Measurements from ENCODE around the gene CFAP161.

Gene CFAP161

DNA sequence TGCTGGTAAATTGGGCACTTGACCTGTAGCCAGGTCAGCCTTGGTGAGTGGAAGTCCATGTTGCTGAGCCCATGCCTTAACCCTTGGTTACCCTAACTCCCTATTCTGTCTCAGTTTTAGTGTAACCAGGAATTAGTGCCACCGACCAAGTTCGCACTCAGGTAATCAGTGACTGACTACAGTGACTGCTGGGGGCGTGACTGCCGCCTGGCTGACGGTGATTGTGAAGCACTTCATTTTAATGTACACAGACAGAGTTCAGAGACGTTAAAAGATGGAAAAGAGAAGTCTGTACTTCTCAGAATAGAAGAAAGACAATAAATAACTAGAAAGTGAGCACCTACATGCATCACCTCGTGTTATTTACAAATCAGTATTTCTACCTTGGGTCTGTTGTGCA is 17.3 kb downstream of the CFAP161 start:
- H3K79me2 ChIP-seq (ENCODE audit: insufficient read depth, low read length), result no peaks in the 10 kb centered on the region

DNA sequence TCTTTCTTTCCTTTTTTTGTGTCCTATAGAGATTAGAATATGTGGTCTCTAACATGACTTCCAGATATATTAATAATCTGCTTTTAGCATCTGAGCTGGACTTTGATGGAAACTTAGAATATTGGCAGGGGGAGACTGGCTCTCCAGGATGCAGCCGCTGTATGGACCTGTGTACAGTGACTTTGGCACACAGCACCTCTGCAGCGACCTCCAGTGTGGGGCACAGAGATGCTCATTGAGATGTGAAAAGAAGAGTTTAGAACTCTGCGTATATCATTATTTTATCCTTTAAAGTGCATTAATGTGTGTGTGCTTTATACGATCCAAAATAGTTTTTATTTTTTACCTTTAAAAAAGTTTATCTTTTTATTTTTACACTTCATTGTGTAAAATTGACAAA is 18.3 kb downstream of the CFAP161 start:
- Histone ChIP-seq H3K4me3 (ENCODE audit: low read length, poor library complexity, severe bottlenecking) (no peak overlapping the region), H3K4me2 (ENCODE audit: low read depth, low read length, poor library complexity, severe bottlenecking) (no peak overlapping the region), H3K9me3 (ENCODE audit: insufficient read depth, low read depth, low read length) (no peaks in the 10 kb centered on the region), H3K9ac (ENCODE audit: low read depth, low read length, poor library complexity, severe bottlenecking) (no peak overlapping the region), H3K79me2 (ENCODE audit: insufficient read depth, low read length) (no peaks in the 10 kb centered on the region), H3K36me3 (ENCODE audit: insufficient read depth, low read length) (no peaks in the 10 kb centered on the region), H3F3A (ENCODE audit: low read depth) (no peaks in the 10 kb centered on the region), H2AFZ (ENCODE audit: low read length) (no peak overlapping the region), H3K27me3 (ENCODE audit: insufficient read depth, low read length, poor library complexity, severe bottlenecking) (no peaks in the 10 kb centered on the region), H3K4me1 (ENCODE audit: insufficient read depth, low read length, poor library complexity, severe bottlenecking) (peaks cover 3% of the 10 kb centered on the region), H4K20me1 (ENCODE audit: insufficient read depth, low read length, poor library complexity, severe bottlenecking) (no peaks in the 10 kb centered on the region), H3K9me2 (replicated peaks; ENCODE audit: low read depth, low read length) (no peaks in the 10 kb centered on the region)
- TF ChIP-seq EZH2phosphoT487 (IDR thresholded peaks at IDR 0.05; ENCODE audit: borderline replicate concordance), result no peak
- TF ChIP-seq, protein P1, sequence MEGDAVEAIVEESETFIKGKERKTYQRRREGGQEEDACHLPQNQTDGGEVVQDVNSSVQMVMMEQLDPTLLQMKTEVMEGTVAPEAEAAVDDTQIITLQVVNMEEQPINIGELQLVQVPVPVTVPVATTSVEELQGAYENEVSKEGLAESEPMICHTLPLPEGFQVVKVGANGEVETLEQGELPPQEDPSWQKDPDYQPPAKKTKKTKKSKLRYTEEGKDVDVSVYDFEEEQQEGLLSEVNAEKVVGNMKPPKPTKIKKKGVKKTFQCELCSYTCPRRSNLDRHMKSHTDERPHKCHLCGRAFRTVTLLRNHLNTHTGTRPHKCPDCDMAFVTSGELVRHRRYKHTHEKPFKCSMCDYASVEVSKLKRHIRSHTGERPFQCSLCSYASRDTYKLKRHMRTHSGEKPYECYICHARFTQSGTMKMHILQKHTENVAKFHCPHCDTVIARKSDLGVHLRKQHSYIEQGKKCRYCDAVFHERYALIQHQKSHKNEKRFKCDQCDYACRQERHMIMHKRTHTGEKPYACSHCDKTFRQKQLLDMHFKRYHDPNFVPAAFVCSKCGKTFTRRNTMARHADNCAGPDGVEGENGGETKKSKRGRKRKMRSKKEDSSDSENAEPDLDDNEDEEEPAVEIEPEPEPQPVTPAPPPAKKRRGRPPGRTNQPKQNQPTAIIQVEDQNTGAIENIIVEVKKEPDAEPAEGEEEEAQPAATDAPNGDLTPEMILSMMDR (conservative IDR thresholded peaks at IDR 0.05; ENCODE audit: low read length), result no peak

More for the DNA sequence above, 17.3 kb downstream of the CFAP161 start:
- no peaks in the 10 kb centered on the region for H3K27me3 ChIP-seq (ENCODE audit: insufficient read depth, low read length, poor library complexity, severe bottlenecking)
- no peak overlapping the region for H3K4me3 ChIP-seq (ENCODE audit: low read length, poor library complexity, severe bottlenecking)
- no peaks in the 10 kb centered on the region for H3K36me3 ChIP-seq (ENCODE audit: insufficient read depth, low read length)
- H4K20me1 ChIP-seq (ENCODE audit: insufficient read depth, low read length, poor library complexity, severe bottlenecking), result no peaks in the 10 kb centered on the region
- no peaks in the 10 kb centered on the region for H3K9me2 ChIP-seq (replicated peaks; ENCODE audit: low read depth, low read length)
- no peak overlapping the region for H3K4me2 ChIP-seq (ENCODE audit: low read depth, low read length, poor library complexity, severe bottlenecking)
- H3F3A ChIP-seq (ENCODE audit: low read depth), result no peaks in the 10 kb centered on the region
- no peaks in the 10 kb centered on the region for H3K9me3 ChIP-seq (ENCODE audit: insufficient read depth, low read depth, low read length)
- no peak overlapping the region for H2AFZ ChIP-seq (ENCODE audit: low read length)
- TF ChIP-seq, protein P1 (conservative IDR thresholded peaks at IDR 0.05; ENCODE audit: low read length), result no peak
- no peak for TF ChIP-seq EZH2phosphoT487 (IDR thresholded peaks at IDR 0.05; ENCODE audit: borderline replicate concordance)
- H3K4me1 ChIP-seq (ENCODE audit: insufficient read depth, low read length, poor library complexity, severe bottlenecking), result peaks cover 3% of the 10 kb centered on the region
- no peak overlapping the region for H3K9ac ChIP-seq (ENCODE audit: low read depth, low read length, poor library complexity, severe bottlenecking)

DNA sequence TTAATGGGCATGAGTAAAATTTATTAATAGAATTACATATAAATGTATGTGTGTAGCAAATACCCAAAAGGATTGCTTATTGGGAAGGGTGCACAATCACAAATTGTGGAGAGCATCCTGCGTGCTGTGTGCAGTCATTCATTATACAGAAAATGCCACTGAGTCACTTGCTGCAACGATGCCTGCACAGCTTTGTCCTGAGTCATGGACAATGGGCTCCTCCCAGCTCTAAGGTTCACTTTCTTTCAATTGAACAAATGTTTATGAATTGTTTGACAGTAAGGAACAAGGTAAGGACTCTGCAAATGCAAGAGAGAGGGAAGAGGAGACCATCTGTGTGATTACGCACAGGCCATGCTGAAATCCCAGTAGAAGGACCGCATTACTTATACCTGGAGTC is 18.7 kb downstream of the CFAP161 start:
- no peaks in the 10 kb centered on the region for H3K79me2 ChIP-seq (ENCODE audit: insufficient read depth, low read length)
- no peaks in the 10 kb centered on the region for H3K9me3 ChIP-seq (ENCODE audit: insufficient read depth, low read depth, low read length)
- TF ChIP-seq EZH2phosphoT487 (IDR thresholded peaks at IDR 0.05; ENCODE audit: borderline replicate concordance), result no peak
- TF ChIP-seq, protein P1 (conservative IDR thresholded peaks at IDR 0.05; ENCODE audit: low read length), result no peak
- H3K9ac ChIP-seq (ENCODE audit: low read depth, low read length, poor library complexity, severe bottlenecking), result no peak overlapping the region
- H3K4me3 ChIP-seq (ENCODE audit: low read length, poor library complexity, severe bottlenecking), result no peak overlapping the region
- H3K9me2 ChIP-seq (replicated peaks; ENCODE audit: low read depth, low read length), result no peaks in the 10 kb centered on the region
- no peak overlapping the region for H2AFZ ChIP-seq (ENCODE audit: low read length)
- no peaks in the 10 kb centered on the region for H3K36me3 ChIP-seq (ENCODE audit: insufficient read depth, low read length)
- H4K20me1 ChIP-seq (ENCODE audit: insufficient read depth, low read length, poor library complexity, severe bottlenecking), result no peaks in the 10 kb centered on the region
- H3K27me3 ChIP-seq (ENCODE audit: insufficient read depth, low read length, poor library complexity, severe bottlenecking), result no peaks in the 10 kb centered on the region
- H3K4me1 ChIP-seq (ENCODE audit: insufficient read depth, low read length, poor library complexity, severe bottlenecking), result peaks cover 3% of the 10 kb centered on the region
- no peaks in the 10 kb centered on the region for H3F3A ChIP-seq (ENCODE audit: low read depth)
- no peak overlapping the region for H3K4me2 ChIP-seq (ENCODE audit: low read depth, low read length, poor library complexity, severe bottlenecking)

Measured in Loucy (cell line).